Vagina (tissue), 2 donors: ENCODE measurements around the gene CADM2.

Experiments used
- CTCF ChIP-seq, 3 experiments: fragments of 450-650 bp in 2 of 3; fragments of 200-600 bp in 1 of 3; sonication (generic) in 1 of 3; IDR thresholded peaks; one replicate each; pipeline ENCODE4 v1.5.1; 2017 to 2019; ENCODE audit warnings: antibody characterized with exemption in 3 of 3, mild to moderate bottlenecking in 2 of 3, moderate library complexity in 2 of 3
- POLR2A ChIP-seq, 2 donors: fragments of 450-650 bp; IDR thresholded peaks; one replicate each; pipeline ENCODE4 v1.6.1; 2017; ENCODE audit warnings: antibody characterized with exemption in 2 of 2, mild to moderate bottlenecking in 2 of 2, moderate library complexity in 2 of 2
- POLR2AphosphoS5 ChIP-seq, 2 donors: sonication (generic); formaldehyde crosslinking; IDR thresholded peaks; one replicate each; pipeline ENCODE4 v1.9.0; 2017; ENCODE audit warnings: antibody characterized with exemption in 2 of 2, mild to moderate bottlenecking in 2 of 2, low read depth in 1 of 2; ENCODE audit not compliant: insufficient read depth in 1 of 2

DNA sequence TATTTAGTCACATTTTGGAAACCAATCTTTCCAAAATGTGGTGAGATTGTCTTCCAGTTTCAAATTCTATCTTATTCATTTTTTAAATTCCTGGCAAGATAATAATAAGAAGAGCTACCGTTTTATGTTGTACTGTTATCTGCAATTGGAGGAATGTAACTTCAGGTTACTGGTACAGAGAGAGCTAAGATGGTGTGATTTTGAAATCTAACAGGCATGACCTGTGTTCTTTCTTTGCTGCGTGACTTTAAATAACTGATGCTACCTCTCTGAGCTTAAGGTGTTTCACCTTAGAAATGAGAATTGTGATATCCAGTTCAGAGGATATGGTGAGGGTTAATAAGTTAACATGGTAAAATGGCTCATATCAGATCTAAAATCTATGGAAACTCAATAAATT, 21.7 kb downstream of the CADM2 start:
- TF ChIP-seq CTCF (IDR thresholded peaks at IDR 0.05) (no peak), POLR2A (IDR thresholded peaks at IDR 0.05) (no peak), POLR2AphosphoS5 (IDR thresholded peaks at IDR 0.05; ENCODE audit: insufficient read depth in 1 of 2, low read depth in 1 of 2) (no peak)
